K562 (cell line): ENCODE data around the gene MAPKAPK2. TPM values are rescaled to one million over a fixed set of nuclear protein-coding genes. Genes with fewer than 3 reads are reported as not detected.

Source experiments
- BACH1 ChIP-seq: fragments of 200-800 bp; sonication (Bioruptor generic); IDR thresholded peaks from 2 replicates; pipeline ENCODE4 v1.6.1; 2016; ENCODE audit warnings: missing genetic modification characterization, missing compliant biosample characterization
- CEBPB ChIP-seq: fragments of 450-650 bp; IDR thresholded peaks from 2 replicates; pipeline ENCODE4 v1.6.1; 2016; ENCODE audit warnings: missing genetic modification characterization, missing compliant biosample characterization
- CREB1 ChIP-seq, 2 experiments: sonication (generic) in 1 of 2; formaldehyde crosslinking in 1 of 2; IDR thresholded peaks; 2 replicates each; pipeline versions ENCODE4 v1.6.1 to v1.8.0; 2012 to 2022; ENCODE audit warnings: inconsistent platforms in 1 of 2, mild to moderate bottlenecking in 1 of 2, missing genetic modification reagents in 1 of 2, moderate library complexity in 1 of 2
- HDAC1 ChIP-seq, 2 experiments: fragments of 450-650 bp; IDR thresholded peaks; 2 replicates each; pipeline ENCODE4 v1.6.1; 2016 to 2017; ENCODE audit warnings: inconsistent platforms in 1 of 2, mild to moderate bottlenecking in 1 of 2, moderate library complexity in 1 of 2
- HOXB6 ChIP-seq: fragments of 250-450 bp; sonication (Bioruptor Pico); IDR thresholded peaks from 2 replicates; pipeline ENCODE4 v1.5.1; 2022; ENCODE audit warnings: mild to moderate bottlenecking, borderline replicate concordance
- HSF4 ChIP-seq: fragments of 250-450 bp; sonication (Bioruptor Pico); IDR thresholded peaks from 2 replicates; pipeline ENCODE4 v2.1.2; 2022; ENCODE audit warnings: mild to moderate bottlenecking, moderate library complexity, borderline replicate concordance
- JUND ChIP-seq, 2 experiments: IDR thresholded peaks; 2 replicates in 1 of 2; 3 replicates in 1 of 2; pipeline ENCODE4 v1.6.1; 2011; ENCODE audit warnings: borderline replicate concordance in 2 of 2, low read depth in 2 of 2, low read length in 2 of 2, improper control_type of control experiment in 1 of 2, missing biosample characterization in 1 of 2, missing genetic modification characterization in 1 of 2, missing genetic modification reagents in 1 of 2
- KLF1 ChIP-seq: fragments of 450-650 bp; IDR thresholded peaks from 2 replicates; pipeline ENCODE4 v1.6.1; 2016; ENCODE audit warnings: missing genetic modification characterization, missing compliant biosample characterization
- MAFK ChIP-seq: IDR thresholded peaks from 2 replicates; pipeline ENCODE4 v1.6.1; 2011; ENCODE audit warnings: low read length, improper control_type of control experiment
- MED1 ChIP-seq: sonication (generic); formaldehyde crosslinking; IDR thresholded peaks from 2 replicates; pipeline ENCODE4 v1.8.1; 2023; ENCODE audit warnings: missing genetic modification reagents, borderline replicate concordance
- NFE2L1 ChIP-seq: fragments of 450-650 bp; IDR thresholded peaks from 2 replicates; pipeline ENCODE4 v1.6.1; 2016; ENCODE audit warnings: missing genetic modification characterization, low read depth, mild to moderate bottlenecking, missing compliant biosample characterization, moderate library complexity, borderline replicate concordance
- PRMT5 ChIP-seq: sonication (generic); formaldehyde crosslinking; IDR thresholded peaks from 2 replicates; pipeline ENCODE4 v1.5.0; 2020; ENCODE audit warnings: missing genetic modification reagents
- SMARCA5 ChIP-seq: fragments of 450-650 bp; IDR thresholded peaks from 2 replicates; pipeline ENCODE4 v1.6.1; 2016
- XRCC4 ChIP-seq: IDR thresholded peaks from one replicate; pipeline ENCODE4 v1.6.1; 2011; ENCODE audit not compliant: insufficient read depth, insufficient read length; ENCODE audit errors: extremely low read depth
- ZC3H11A ChIP-seq: IDR thresholded peaks from 2 replicates; pipeline ENCODE4 v1.6.1; 2012; ENCODE audit warnings: low read depth, low read length, improper control_type of control experiment
- ZNF174 ChIP-seq: fragments of 250-450 bp; sonication (Bioruptor Pico); IDR thresholded peaks from 2 replicates; pipeline ENCODE4 v1.4.0; 2020; ENCODE audit warnings: mild to moderate bottlenecking
- ZNF316 ChIP-seq: fragments of 450-650 bp; IDR thresholded peaks from 2 replicates; pipeline ENCODE4 v1.6.1; 2016
- ZNF445 ChIP-seq: fragments of 250-450 bp; sonication (Bioruptor Pico); IDR thresholded peaks from 2 replicates; pipeline ENCODE4 v1.4.0; 2020; ENCODE audit warnings: low read depth, mild to moderate bottlenecking, moderate library complexity
- polyA plus RNA-seq, 8 experiments: library from polyadenylated mRNA; depleted of rRNA in 4 of 8; stranded (reverse) in 5 of 8; unstranded in 3 of 8; fragments of >200 nt; fragmentation: Nextera tagmentation in 2 of 8; fragmentation: Illumina TruSeq in 1 of 8; extraction: Ambion mirVana in 2 of 8; extraction: Trizol in 1 of 8; gene quantifications; 2 replicates each; pipeline versions ENCODE4 v1.2.1 to v1.2.3, GENCODE V29; 2011 to 2014; ENCODE audit warnings: inconsistent platforms in 1 of 8, missing spikeins in 1 of 8
- total RNA-seq, 7 experiments: library from RNA; depleted of rRNA in 6 of 7; stranded (reverse); fragments of >200 nt in 6 of 7; fragmentation: Illumina TruSeq in 2 of 7; extraction: Trizol in 2 of 7; gene quantifications; 2 replicates each; pipeline versions ENCODE4 v1.2.1 to v1.2.3, GENCODE V29; 2011 to 2021; ENCODE audit warnings: low replicate concordance in 1 of 7
- TF ChIP-seq, protein P1 (sequence below): sonication (generic); formaldehyde crosslinking; IDR thresholded peaks from 2 replicates; pipeline ENCODE4 v1.8.1; 2023; ENCODE audit warnings: missing genetic modification reagents, mild to moderate bottlenecking, borderline replicate concordance
- TF ChIP-seq, protein P2 (sequence below), 3 experiments: fragments of 200-800 bp in 1 of 3; sonication (Bioruptor generic) in 1 of 3; sonication (generic) in 1 of 3; formaldehyde crosslinking in 1 of 3; IDR thresholded peaks; 2 replicates each; pipeline versions ENCODE4 v1.6.1 to v1.8.0; 2016 to 2022; ENCODE audit warnings: mild to moderate bottlenecking in 2 of 3, missing compliant biosample characterization in 2 of 3, missing genetic modification characterization in 2 of 3, missing genetic modification reagents in 1 of 3

The MAPKAPK2 gene
- total and polyA plus RNA-seq, 9 of the 15 experiments (the other 6 are each of a cell fraction or from before 2014, with no cell fraction given), result 0.63 to 94.2 (median 52.1) TPM

DNA sequence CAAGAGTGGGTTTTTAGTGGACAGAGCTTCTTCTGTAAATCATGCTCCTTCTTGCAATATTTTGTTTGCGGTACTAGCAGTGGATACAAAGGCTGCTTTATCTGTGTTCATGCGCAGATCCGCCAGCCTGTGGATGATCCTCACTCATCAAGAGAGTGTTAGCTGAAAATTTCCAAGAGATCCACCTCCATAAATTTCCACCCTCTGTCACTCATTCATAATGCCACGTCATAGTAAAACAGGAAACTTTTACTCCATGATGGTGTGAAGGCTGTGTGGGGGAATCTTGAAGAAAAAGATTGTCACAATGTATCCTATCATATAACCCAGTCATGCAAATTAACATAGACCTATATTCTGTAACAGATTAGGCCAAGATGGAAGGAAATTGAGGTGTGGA lies 4.4 kb upstream of the MAPKAPK2 start (continued):
- TF ChIP-seq CREB1 (IDR thresholded peaks at IDR 0.05) (0 out of 2 replicates have a peak, but pooled peaks have one; percentile 51), CREB1 (CRISPR knock-in tag; IDR thresholded peaks at IDR 0.05) (peak; percentile 62; the same call in 1 of the 2 replicates), PRMT5 (no peak), MED1 (no peak), NFE2L1 (tag) (no peak), ZNF174 (no peak), HDAC1 (IDR thresholded peaks at IDR 0.05) (no peak), HOXB6 (CRISPR knock-in tag) (no peak), XRCC4 (no peak), SMARCA5 (no peak), ZC3H11A (no peak), KLF1 (no peak), HSF4 (CRISPR knock-in tag) (no peak), JUND (IDR thresholded peaks at IDR 0.05; ENCODE audit: borderline replicate concordance, low read depth, low read length) (no peak; the same call in 1 of the 2 replicates), JUND (tag; IDR thresholded peaks at IDR 0.05; ENCODE audit: borderline replicate concordance, low read depth, low read length) (0 out of 3 replicates have a peak, but pooled peaks have one; percentile 30), ZNF316 (peak; percentile 44), MAFK (peak; percentile 50; the same call in 1 of the 2 replicates), CEBPB (tag) (no peak), BACH1 (tag) (0 out of 2 replicates have a peak, but pooled peaks have one; percentile 37), ZNF445 (CRISPR knock-in tag) (no peak)
- TF ChIP-seq, protein P1, sequence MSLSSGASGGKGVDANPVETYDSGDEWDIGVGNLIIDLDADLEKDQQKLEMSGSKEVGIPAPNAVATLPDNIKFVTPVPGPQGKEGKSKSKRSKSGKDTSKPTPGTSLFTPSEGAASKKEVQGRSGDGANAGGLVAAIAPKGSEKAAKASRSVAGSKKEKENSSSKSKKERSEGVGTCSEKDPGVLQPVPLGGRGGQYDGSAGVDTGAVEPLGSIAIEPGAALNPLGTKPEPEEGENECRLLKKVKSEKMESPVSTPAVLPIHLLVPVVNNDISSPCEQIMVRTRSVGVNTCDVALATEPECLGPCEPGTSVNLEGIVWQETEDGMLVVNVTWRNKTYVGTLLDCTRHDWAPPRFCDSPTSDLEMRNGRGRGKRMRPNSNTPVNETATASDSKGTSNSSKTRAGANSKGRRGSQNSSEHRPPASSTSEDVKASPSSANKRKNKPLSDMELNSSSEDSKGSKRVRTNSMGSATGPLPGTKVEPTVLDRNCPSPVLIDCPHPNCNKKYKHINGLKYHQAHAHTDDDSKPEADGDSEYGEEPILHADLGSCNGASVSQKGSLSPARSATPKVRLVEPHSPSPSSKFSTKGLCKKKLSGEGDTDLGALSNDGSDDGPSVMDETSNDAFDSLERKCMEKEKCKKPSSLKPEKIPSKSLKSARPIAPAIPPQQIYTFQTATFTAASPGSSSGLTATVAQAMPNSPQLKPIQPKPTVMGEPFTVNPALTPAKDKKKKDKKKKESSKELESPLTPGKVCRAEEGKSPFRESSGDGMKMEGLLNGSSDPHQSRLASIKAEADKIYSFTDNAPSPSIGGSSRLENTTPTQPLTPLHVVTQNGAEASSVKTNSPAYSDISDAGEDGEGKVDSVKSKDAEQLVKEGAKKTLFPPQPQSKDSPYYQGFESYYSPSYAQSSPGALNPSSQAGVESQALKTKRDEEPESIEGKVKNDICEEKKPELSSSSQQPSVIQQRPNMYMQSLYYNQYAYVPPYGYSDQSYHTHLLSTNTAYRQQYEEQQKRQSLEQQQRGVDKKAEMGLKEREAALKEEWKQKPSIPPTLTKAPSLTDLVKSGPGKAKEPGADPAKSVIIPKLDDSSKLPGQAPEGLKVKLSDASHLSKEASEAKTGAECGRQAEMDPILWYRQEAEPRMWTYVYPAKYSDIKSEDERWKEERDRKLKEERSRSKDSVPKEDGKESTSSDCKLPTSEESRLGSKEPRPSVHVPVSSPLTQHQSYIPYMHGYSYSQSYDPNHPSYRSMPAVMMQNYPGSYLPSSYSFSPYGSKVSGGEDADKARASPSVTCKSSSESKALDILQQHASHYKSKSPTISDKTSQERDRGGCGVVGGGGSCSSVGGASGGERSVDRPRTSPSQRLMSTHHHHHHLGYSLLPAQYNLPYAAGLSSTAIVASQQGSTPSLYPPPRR (CRISPR knock-in tag), result no peak
- TF ChIP-seq, protein P2, sequence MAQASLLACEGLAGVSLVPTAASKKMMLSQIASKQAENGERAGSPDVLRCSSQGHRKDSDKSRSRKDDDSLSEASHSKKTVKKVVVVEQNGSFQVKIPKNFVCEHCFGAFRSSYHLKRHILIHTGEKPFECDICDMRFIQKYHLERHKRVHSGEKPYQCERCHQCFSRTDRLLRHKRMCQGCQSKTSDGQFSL (CRISPR knock-in tag; IDR thresholded peaks at IDR 0.05), result 0 out of 2 replicates have a peak, but pooled peaks have one; percentile 23
- TF ChIP-seq, protein P2 (tag; IDR thresholded peaks at IDR 0.05), result no peak
